Renal cortex interstitium (tissue), 11 donors: ENCODE data around the gene FNIP1. TPM values are rescaled to one million over a fixed set of nuclear protein-coding genes. Genes with fewer than 3 reads are reported as not detected.
"Not testable (repeated sequence)": the region's sequence is repeated elsewhere in the genome, so short reads cannot be mapped to it uniquely, and the experiment has no call there.

Experiments
- DNase-seq, 11 donors: peaks; one replicate each; pipeline ENCODE4 v3.0.0-alpha.2; 2013; ENCODE audit warnings: low read depth in 9 of 11, low spot score in 4 of 11; ENCODE audit errors: extremely low read depth in 1 of 11
- polyA plus RNA-seq, 3 donors: library from polyadenylated mRNA; unstranded; fragments of 120-200 nt; gene quantifications; one replicate each; pipeline ENCODE4 v1.2.1, GENCODE V29; 2013; ENCODE audit not compliant: insufficient read length in 3 of 3

FNIP1 gene
- polyA plus RNA-seq, 3 donors, result 13.8 to 19.7 (median 16.6) TPM

GRCh38 chr5:131760793-131761192, 36.0 kb downstream of the FNIP1 start:
- no peak for DNase-seq

GRCh38 chr5:131759704-131760103, 37.1 kb downstream of the FNIP1 start:
- DNase-seq, result no peak

GRCh38 chr5:131758520-131758900, 38.3 kb downstream of the FNIP1 start:
- peak in 1 of 11 donors; percentile 2 for DNase-seq

DNA sequence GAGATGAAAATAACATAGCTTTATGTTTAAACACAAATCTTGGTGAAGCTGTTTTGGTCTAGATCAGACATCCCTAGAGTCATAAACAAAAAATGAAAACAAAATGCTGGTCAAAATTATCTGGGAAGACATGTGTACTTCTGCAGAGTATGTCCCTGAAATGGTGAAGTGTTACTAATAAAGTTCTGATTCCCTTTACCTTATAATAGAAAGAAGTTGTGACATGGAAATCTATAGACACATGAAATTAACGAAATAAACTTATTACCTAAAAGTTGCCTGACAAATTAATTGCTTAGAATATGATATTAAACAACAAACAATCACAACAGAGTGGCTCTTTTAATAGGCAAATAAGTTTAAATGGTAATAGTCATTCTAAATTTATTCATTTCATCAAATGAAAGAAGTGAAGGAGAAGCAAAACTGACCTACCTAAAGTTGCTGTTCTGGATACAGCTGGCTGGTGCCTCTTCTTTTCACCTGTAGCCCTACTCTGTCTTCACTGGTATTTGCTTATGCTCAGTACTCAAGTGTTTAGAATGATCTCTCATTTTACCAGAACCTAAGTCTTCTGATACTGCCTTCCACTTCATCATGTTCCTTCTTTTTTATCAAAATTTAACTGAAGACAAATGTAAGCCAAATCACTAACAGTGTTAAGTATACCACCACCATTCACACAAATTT, 38.8 kb downstream of the FNIP1 start:
- DNase-seq, result no peak

DNA sequence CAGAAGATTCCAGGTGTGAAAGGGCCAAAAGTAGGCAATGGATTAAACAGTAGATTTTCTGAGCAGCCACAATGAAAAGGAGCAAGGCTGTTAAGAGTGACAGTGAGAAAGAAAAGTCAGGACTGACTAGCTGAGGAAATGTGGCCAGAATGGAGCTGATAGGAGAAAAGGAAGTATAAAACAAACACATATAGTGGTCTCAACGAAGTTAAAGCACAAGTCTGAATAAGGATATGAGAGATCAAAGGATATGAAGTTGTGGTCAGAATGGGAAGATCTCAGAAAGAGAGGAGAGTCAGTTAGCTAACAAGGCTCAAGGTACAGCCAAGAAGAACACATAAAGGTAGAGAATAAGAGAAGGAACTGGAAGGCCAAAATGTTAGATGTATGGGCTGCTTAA, 39.9 kb downstream of the FNIP1 start:
- no peak for DNase-seq

DNA sequence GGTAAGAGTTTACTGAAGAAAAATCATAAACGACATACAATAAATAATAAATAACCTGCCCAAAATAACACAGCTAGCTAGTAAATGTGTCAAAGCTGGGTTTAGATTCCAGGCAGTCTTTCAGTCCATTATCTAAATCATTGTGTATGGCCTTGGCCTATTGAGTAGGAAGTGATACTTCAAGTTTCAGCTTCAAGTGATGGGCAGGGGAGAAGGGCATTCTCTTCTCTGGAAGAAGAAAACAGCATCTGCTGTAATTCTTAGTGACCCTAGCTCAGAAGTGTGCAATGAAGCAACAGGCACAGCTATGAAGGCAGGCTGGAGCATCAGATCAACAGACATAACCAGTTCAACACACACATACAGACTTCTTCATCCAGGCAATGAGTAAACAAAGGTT, 42.5 kb downstream of the FNIP1 start:
- DNase-seq, result no peak

DNA sequence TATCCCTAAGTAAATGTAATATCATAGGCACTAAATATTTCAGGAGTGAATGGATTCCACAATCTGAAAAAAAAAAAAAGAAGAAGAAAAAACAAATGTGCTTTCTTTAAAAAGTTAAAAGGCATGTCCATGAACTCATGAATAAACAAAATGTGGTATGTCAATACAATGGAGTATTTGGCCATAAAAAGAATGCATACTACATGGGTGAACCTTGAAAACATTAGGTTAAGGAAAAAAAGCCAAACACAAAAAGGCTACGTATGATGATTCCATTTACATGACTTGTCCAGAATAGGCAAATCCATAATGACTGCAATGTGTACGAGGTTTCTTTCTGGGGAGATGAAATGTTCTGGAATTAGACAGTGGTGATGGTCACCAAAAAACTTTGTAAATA, 45.3 kb downstream of the FNIP1 start:
- DNase-seq, result no peak

DNA sequence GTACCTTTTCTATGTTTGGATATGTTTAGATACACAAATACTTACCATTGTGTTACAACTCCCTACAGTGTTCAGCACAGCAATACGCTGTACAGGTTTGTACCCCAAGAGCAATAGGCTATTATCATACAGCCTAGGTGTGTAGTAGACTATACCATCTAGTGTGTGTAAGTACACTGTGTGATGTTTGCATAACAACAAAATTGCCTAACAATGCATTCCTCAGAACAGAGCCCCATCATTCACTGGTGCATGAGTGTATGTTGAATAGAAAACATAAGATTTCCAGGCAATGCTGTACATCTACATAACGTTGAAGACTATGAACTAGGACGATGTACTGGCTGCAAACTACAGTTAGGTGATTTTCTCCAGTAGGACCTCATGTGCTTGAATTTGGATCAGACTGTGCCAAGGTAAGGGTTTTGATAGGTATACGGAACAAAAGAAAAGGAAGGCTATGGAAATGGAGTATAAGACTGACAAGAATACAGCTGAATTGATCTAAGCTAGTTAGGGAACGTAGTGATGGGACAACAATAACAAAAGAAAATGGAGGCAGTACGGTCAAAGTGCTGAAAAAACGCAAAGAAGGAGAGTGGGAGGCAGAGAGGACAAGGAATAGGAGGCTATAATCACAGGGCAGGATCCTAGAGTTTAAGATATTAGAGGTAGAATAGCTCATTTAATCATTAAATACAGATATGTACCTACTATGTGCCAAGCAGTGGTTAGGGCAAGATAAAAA, 46.9 kb downstream of the FNIP1 start:
- DNase-seq, result no peak

GRCh38 chr5:131749138-131749537, 47.7 kb downstream of the FNIP1 start:
- no peak for DNase-seq

DNA sequence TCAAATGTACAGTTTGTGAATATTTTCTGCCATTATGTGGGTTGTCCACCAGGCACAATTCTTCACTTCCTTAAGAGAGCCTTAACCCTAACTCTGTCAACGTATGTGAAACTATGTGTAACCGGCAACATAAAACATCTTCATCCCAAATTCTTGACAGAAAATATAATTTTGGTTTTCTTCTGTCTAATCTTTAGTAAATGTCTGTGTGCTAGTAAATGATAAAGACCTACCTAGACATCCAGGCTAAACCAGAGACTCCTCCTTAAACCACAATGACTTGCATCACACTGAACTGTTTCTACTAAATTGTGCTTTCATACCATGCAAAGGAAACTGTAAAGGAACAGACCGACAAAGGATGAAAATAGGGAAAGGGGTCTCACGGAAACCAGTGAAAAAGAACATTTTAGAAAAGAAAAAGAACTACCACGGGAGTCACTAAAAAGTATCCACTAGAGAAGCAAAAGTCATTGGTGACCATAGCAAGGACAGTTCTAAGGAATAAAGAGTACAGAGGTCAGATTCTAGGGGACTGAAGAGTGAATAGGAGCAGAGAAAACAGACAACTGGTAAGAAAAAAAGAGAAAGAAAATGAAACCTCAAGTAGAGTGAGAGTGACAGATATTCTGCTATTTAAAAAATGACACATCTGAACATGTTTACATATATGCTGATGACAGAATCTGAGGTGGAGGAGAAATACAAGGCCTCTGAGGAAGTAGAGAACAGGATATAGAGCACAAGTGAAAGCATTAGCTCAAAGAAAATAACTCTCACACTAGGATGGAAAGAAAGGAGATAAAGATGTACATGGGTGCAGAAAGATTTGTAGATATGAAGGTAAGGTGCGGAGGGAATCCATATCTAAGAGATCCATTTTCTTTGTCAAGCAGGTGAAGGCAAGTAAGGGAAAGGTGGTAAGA, 49.4 kb downstream of the FNIP1 start:
- no peak for DNase-seq

- no peak for DNase-seq
These were observed 50.4 kb downstream of the FNIP1 start for GRCh38 chr5:131746423-131746822.

GRCh38 chr5:131745703-131746102, 51.1 kb downstream of the FNIP1 start:
- no peak for DNase-seq

GRCh38 chr5:131745155-131745554, 51.7 kb downstream of the FNIP1 start:
- no peak for DNase-seq

- no peak for DNase-seq
These were observed 56.3 kb downstream of the FNIP1 start for GRCh38 chr5:131740477-131740876.

DNA sequence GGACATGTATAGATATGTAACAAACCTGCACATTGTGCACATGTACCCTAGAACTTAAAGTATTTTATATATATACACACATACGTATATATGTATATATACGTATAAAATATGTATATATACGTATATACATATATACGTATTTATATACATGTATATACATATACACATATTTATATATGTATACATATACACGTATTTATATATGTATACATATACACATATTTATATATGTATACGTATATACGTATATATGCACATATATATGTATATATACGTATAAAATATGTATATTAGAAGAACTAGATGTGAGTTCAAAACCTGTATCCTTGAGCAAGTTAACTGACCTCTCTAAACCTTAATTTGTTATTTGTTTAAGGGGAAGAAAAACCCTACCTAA, 61.4 kb downstream of the FNIP1 start:
- DNase-seq, result no peak

- DNase-seq, result not testable (repeated sequence)
These were observed 61.9 kb downstream of the FNIP1 start for GRCh38 chr5:131734939-131735338.

GRCh38 chr5:131729292-131729691, 67.5 kb downstream of the FNIP1 start:
- not testable (repeated sequence) for DNase-seq

- DNase-seq, result not testable (repeated sequence)
These were observed 72.7 kb downstream of the FNIP1 start for GRCh38 chr5:131724089-131724488.

- DNase-seq, result no peak
These were observed 76.1 kb downstream of the FNIP1 start for GRCh38 chr5:131720714-131721113.

GRCh38 chr5:131719564-131719963, 77.3 kb downstream of the FNIP1 start:
- no peak for DNase-seq
